ENCODE results near the gene LIFR.

Gene LIFR

DNA sequence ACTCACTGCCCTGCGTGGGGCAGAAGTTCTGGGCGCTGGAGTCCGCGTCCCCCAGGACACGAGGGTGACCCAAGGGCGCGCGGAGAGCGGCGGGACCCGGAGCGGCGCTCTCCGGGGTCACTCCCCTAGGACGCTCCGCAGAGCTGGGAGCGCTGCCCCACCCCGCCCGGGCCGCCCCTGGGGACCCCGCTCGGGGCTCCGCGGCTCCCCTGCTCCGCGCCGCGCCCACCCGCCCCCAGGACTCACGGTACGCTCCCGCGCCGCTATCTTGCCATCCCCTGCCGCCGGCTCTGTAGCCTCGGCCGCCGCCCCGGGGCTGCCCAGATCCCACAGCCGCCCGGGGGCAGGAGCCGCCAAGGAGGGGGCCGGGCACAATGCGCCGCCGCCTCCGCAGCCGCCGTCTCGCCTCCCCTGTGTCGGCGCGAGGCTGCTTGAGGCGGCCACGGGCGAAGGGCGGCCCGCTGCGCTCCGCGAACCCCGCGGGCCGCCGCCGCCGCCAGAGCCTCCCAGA lies 303 bp downstream of the LIFR start:
- DNase-seq (ENCODE audit: low spot score): no peak
- peak overlapping the region; percentile 92 to 96 for H3K27ac ChIP-seq
- TF ChIP-seq, protein P1, sequence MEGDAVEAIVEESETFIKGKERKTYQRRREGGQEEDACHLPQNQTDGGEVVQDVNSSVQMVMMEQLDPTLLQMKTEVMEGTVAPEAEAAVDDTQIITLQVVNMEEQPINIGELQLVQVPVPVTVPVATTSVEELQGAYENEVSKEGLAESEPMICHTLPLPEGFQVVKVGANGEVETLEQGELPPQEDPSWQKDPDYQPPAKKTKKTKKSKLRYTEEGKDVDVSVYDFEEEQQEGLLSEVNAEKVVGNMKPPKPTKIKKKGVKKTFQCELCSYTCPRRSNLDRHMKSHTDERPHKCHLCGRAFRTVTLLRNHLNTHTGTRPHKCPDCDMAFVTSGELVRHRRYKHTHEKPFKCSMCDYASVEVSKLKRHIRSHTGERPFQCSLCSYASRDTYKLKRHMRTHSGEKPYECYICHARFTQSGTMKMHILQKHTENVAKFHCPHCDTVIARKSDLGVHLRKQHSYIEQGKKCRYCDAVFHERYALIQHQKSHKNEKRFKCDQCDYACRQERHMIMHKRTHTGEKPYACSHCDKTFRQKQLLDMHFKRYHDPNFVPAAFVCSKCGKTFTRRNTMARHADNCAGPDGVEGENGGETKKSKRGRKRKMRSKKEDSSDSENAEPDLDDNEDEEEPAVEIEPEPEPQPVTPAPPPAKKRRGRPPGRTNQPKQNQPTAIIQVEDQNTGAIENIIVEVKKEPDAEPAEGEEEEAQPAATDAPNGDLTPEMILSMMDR (IDR thresholded peaks at IDR 0.05): no peak
- H3K4me3 ChIP-seq: peak overlapping the region; percentile 84

DNA sequence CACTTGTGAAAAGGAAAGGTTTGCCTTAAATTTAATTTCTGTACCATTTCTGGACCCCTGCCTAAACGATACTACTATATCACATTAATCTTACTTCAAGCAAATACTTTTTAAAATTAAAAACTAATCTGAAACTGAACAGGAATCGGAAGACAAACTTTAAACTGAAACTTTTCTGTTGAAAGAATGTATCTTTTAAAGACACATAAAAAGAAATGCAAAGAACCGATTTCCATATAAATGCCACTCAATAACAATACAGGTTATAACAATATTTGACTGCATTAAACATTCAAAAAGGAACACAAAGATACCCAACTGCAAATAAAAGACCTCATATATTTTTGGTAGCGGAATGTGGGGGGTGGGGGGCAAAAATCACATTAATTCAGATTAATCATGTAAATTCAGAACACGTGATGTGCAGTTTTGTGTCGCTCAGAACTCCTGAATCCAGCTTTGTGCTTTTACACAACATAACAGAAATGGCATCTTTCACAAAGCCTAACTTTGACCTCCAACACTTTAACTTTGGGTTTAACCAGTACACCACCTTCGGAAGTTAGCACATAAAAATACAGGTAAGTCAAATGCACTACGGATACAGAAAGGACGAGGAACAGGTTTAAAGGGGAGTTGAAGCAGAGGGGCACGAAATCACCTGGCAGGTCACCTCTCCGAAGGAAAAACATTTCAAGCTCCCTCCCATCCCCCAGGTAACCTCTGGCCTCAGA lies 925 bp downstream of the LIFR start:
- no peak for DNase-seq (ENCODE audit: low spot score)
- TF ChIP-seq, protein P1 (IDR thresholded peaks at IDR 0.05): no peak
- Histone ChIP-seq H3K4me3 (peak overlapping the region; percentile 84), H3K27ac (peak overlapping the region; percentile 92 to 96)

DNA sequence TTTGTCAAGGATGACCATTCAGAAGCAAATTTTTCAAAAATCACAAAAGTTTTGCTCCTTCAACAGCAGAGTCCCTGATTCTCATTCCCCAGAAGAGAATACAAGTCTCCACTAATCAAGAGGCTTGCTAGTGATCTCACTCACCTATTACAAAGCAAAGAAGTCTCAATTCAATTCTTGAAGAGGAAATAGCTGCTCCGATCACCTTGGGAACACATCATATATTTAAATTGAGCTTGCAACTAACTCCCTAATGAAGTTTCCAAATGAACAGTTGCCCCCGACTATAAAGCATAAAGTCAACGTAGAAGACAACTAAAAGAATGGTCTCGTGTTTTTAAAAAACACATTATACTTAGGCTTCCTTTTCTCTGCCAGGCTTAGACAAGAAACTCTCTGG lies 1.6 kb downstream of the LIFR start:
- H3K4me3 ChIP-seq: peak overlapping the region; percentile 84
- TF ChIP-seq, protein P1 (IDR thresholded peaks at IDR 0.05): no peak
- DNase-seq (ENCODE audit: low spot score): no peak
- peak overlapping the region; percentile 92 to 96 for H3K27ac ChIP-seq

DNA sequence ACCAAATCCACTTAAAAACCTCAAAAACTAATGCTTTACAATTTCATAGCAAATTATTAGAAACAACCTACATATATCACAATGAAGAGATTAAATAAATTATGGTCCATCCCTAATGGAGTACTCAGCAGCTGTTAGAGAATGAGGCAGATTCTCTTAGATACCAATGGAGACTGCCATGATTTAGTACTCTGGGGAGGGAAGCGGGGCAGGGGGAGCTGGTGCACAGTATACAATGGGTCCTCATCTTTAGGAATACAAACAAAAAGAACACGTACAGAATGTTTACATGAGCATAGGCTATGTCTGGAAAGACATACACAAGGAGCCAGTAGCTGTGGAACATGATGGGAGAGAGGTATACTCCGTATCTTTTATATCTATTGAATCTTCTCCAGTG lies 2.0 kb downstream of the LIFR start:
- TF ChIP-seq, protein P1 (IDR thresholded peaks at IDR 0.05): no peak
- Histone ChIP-seq H3K4me3 (peak overlapping the region; percentile 84), H3K27ac (peak overlapping the region; percentile 92 to 96)
- no peak for DNase-seq (ENCODE audit: low spot score)

DNA sequence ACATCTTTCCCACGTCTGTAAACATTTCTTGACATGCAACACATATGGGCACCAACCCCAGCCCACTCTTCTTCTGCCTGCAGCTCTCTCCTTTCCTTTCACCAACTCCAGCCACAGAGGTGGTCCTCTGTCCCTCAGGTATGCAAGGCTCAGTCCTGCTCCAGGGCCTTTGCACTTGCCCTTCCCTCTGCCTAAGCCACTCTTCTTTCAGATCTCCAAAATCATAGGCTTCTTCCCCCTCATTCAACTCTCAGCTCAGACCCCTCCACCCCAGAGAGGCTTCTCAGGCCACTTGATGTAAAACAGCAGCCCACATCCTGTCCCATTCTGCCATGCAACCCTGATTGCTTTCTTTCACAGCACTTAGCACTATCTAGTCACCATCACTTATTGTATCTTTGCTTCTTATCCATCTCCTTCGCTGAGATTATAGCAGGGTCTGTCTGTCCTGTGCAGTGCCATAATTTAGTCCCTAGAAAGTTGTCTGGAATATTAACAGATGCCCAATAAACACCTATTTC lies 3.4 kb downstream of the LIFR start:
- Histone ChIP-seq H3K4me3 (no peak overlapping the region), H3K27ac (peak overlapping the region in 1 of 2 donors; percentile 2)
- TF ChIP-seq, protein P1 (IDR thresholded peaks at IDR 0.05): no peak
- DNase-seq (ENCODE audit: low spot score): no peak

DNA sequence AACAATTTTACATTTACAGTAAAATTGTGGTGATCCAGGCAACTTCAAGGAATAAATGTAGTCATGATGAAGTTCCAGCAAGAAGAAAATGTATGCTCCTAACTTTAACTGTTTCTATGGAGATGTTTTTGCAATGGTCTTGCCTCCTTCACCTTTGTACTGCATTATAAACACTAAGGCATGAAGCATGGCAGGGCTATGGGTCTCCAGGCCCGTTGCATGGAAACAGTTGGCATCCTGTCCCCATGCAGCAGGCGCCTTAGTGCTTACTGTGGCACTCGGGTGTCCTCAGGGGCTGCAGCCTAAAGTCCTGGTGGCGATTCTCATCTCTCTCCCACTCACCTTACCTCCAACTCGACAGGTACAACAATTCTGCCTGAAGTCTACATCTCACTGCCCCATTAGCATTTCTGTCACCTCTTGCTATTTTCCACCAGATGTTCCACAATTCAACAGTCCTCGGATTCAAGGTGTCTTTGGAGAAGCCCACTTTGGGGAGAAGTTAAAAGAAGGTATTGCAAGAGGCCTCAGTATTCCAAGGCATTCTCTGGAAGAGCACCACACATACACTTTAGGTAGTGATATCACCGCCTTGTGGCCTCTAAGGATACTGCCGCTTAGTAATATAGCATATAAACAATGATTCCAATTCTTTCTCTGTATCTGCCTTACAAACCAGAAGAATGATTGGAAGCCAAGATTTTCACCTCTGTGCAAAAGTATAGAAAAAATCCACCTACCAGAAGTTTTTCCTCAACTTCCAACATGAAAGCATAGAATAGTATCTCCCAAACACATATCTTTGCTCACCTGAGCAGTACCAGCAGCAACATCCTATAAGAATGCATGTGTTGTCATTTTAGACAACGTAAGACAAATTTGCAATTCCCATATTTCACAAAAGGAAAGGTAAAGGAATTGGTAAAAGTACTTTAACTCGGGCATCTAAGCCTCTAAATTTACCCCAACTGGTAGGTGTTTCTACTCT lies 5.1 kb downstream of the LIFR start:
- TF ChIP-seq, protein P1 (IDR thresholded peaks at IDR 0.05): no peak
- Histone ChIP-seq H3K27ac (peak overlapping the region in 1 of 2 donors; percentile 21), H3K4me3 (no peak overlapping the region)
- no peak for DNase-seq (ENCODE audit: low spot score)

All from coronary artery (tissue), 2 donors.